GM12878 (cell line): ENCODE data around the gene AP3D1. TPM values are rescaled to one million over a fixed set of nuclear protein-coding genes. Genes with fewer than 3 reads are reported as not detected.

Experiments
- ATAC-seq: fragments of 200-7000 bp; cut with Tn5 transposase; 3 replicates; pipeline ENCODE4 v1.9.1; 2020; ENCODE audit warnings: mild to moderate bottlenecking, moderate library complexity
- BruUV-seq: library from RNA; stranded (reverse); fragments of 400-500 nt; replicated peaks from 2 replicates; lab custom pipeline; 2021; lab: Mats Ljungman, UMichigan
- CTCF ChIA-PET: fragments of 300-600 bp; sonication (Branson Sonifier 250); formaldehyde crosslinking; extraction: SDS; loops from one replicate; lab custom pipeline; 2021; ENCODE audit warnings: inconsistent platforms; lab: Yijun Ruan, JAX
- POLR2A ChIA-PET: fragments of 350-600 bp; formaldehyde crosslinking; extraction: SDS; loops from one replicate; lab custom pipeline; 2021; ENCODE audit warnings: inconsistent platforms; lab: Charles Lee
- RAD21 ChIA-PET: fragments of 300-600 bp; sonication (Branson Sonifier 250); formaldehyde crosslinking; loops from one replicate; lab custom pipeline; 2023; ENCODE audit warnings: antibody characterized with exemption; ENCODE audit not compliant: unreplicated experiment; lab: Charles Lee
- SMC1A ChIA-PET: fragments of 300-600 bp; sonication (Branson Sonifier 250); formaldehyde crosslinking; loops from one replicate; lab custom pipeline; 2023; ENCODE audit not compliant: unreplicated experiment, uncharacterized antibody; lab: Charles Lee
- DNase-seq: peaks from one replicate; pipeline ENCODE4 v3.0.0-alpha.2; 2011; ENCODE audit warnings: low read depth, low spot score
- FAIRE-seq: peaks from 3 replicates; lab custom pipeline; 2011; peaks lifted over from hg19 to GRCh38; lab: Jason Lieb, UNC
- H2AFZ ChIP-seq: 2 replicates; pipeline ENCODE4 v1.6.0; 2011; ENCODE audit warnings: low read depth, low read length, control low read depth; ENCODE audit not compliant: control insufficient read depth
- H3K27ac ChIP-seq: 2 replicates; pipeline ENCODE4 v1.5.1; 2011; ENCODE audit warnings: control low read depth; ENCODE audit not compliant: control insufficient read depth, insufficient read depth
- H3K27me3 ChIP-seq, 2 experiments: replicated peaks in 1 of 2; 2 replicates each; pipeline versions ENCODE4 v1.6.0 to v1.6.1; 2011; ENCODE audit warnings: low read length in 1 of 2; ENCODE audit not compliant: control insufficient read depth in 2 of 2, insufficient read depth in 2 of 2
- H3K36me3 ChIP-seq, 2 experiments: 2 replicates each; pipeline ENCODE4 v1.5.1; 2011; ENCODE audit warnings: low read length in 1 of 2; ENCODE audit not compliant: control insufficient read depth in 2 of 2, insufficient read depth in 2 of 2
- H3K4me1 ChIP-seq: 2 replicates; pipeline ENCODE4 v1.6.1; 2011; ENCODE audit warnings: mild to moderate bottlenecking, low read length, moderate library complexity, mixed read lengths; ENCODE audit not compliant: control insufficient read depth, insufficient read depth
- H3K4me2 ChIP-seq: 2 replicates; pipeline ENCODE4 v1.6.0; 2011; ENCODE audit warnings: control low read depth; ENCODE audit not compliant: control insufficient read depth, insufficient read depth
- H3K4me3 ChIP-seq: fragments of 200-600 bp; sonication (generic); 2 replicates; pipeline ENCODE4 v1.5.1; 2016
- H3K79me2 ChIP-seq: 2 replicates; pipeline ENCODE4 v1.6.0; 2011; ENCODE audit warnings: low read length; ENCODE audit not compliant: control insufficient read depth, insufficient read depth
- H3K9ac ChIP-seq: 2 replicates; pipeline ENCODE4 v1.8.0; 2011; ENCODE audit warnings: low read length, control low read depth, mixed read lengths; ENCODE audit not compliant: control insufficient read depth, insufficient read depth
- H3K9me3 ChIP-seq: replicated peaks from 3 replicates; pipeline ENCODE4 v1.5.1; 2011; ENCODE audit warnings: mild to moderate bottlenecking, low read length; ENCODE audit not compliant: control insufficient read depth, insufficient read depth
- H4K20me1 ChIP-seq: 2 replicates; pipeline ENCODE4 v1.6.0; 2011; ENCODE audit not compliant: control insufficient read depth, insufficient read depth
- EED ChIP-seq: sonication (generic); IDR thresholded peaks from 2 replicates; pipeline ENCODE4 v1.6.1; 2016; ENCODE audit warnings: antibody characterized with exemption, low read depth
- ETV6 ChIP-seq, 2 experiments: fragments of 450-650 bp in 1 of 2; IDR thresholded peaks in 1 of 2; conservative IDR thresholded peaks in 1 of 2; 2 replicates each; pipeline ENCODE4 v1.6.1; 2014; ENCODE audit warnings: antibody characterized with exemption in 1 of 2, borderline replicate concordance in 1 of 2, low read depth in 1 of 2, mild to moderate bottlenecking in 1 of 2, moderate library complexity in 1 of 2
- EZH2 ChIP-seq: IDR thresholded peaks from 2 replicates; pipeline ENCODE4 v1.6.1; 2012; ENCODE audit warnings: low read depth, mild to moderate bottlenecking, control low read depth, inconsistent platforms, low read length, borderline replicate concordance; ENCODE audit not compliant: control insufficient read depth
- FOXM1 ChIP-seq: IDR thresholded peaks from 2 replicates; pipeline ENCODE4 v1.6.1; 2012; ENCODE audit warnings: low read depth, mild to moderate bottlenecking, inconsistent platforms, low read length, moderate library complexity
- KAT2A ChIP-seq: conservative IDR thresholded peaks from 2 replicates; pipeline ENCODE4 v1.6.1; 2011; ENCODE audit warnings: low read depth, low read length; ENCODE audit not compliant: control insufficient read depth
- KLF5 ChIP-seq: fragments of 450-650 bp; IDR thresholded peaks from 2 replicates; pipeline ENCODE4 v1.6.1; 2014; ENCODE audit warnings: mild to moderate bottlenecking; ENCODE audit not compliant: partially characterized antibody
- PML ChIP-seq: IDR thresholded peaks from 2 replicates; pipeline ENCODE4 v1.6.1; 2012; ENCODE audit warnings: low read length, inconsistent platforms
- RAD21 ChIP-seq: IDR thresholded peaks from 2 replicates; pipeline ENCODE4 v1.6.1; 2011; ENCODE audit warnings: mild to moderate bottlenecking, low read depth, low read length, moderate library complexity; ENCODE audit not compliant: insufficient read depth
- RCOR1 ChIP-seq: conservative IDR thresholded peaks from 2 replicates; pipeline ENCODE4 v1.6.1; 2012; ENCODE audit warnings: low read depth, low read length, improper control_type of control experiment
- RUNX3 ChIP-seq: IDR thresholded peaks from 2 replicates; pipeline ENCODE4 v1.6.1; 2012; ENCODE audit warnings: low read length, inconsistent platforms
- SREBF2 ChIP-seq: IDR thresholded peaks from 2 replicates; pipeline ENCODE4 v1.6.1; 2012; ENCODE audit warnings: mild to moderate bottlenecking, low read length
- TAF1 ChIP-seq: IDR thresholded peaks from 2 replicates; pipeline ENCODE4 v1.6.1; 2011; ENCODE audit warnings: mild to moderate bottlenecking, low read depth, low read length, borderline replicate concordance
- TCF3 ChIP-seq: IDR thresholded peaks from 2 replicates; pipeline ENCODE4 v1.6.1; 2012; ENCODE audit warnings: low read depth, mild to moderate bottlenecking, low read length, borderline replicate concordance; ENCODE audit not compliant: insufficient read depth
- YBX1 ChIP-seq: fragments of 450-650 bp; IDR thresholded peaks from 2 replicates; pipeline ENCODE4 v1.6.1; 2016; ENCODE audit warnings: antibody characterized with exemption
- ZBED1 ChIP-seq: IDR thresholded peaks from 2 replicates; pipeline ENCODE4 v1.6.1; 2016; ENCODE audit warnings: borderline replicate concordance
- ZNF217 ChIP-seq: fragments of 450-650 bp; IDR thresholded peaks from 2 replicates; pipeline ENCODE4 v1.6.1; 2017; ENCODE audit warnings: antibody characterized with exemption, mild to moderate bottlenecking
- WGBS: methylation state at CpG from one replicate; pipeline ENCODE4 v1.1.6; 2016; ENCODE audit warnings: low lambda C conversion rate; ENCODE audit not compliant: insufficient replicate concordance, insufficient coverage; ENCODE audit errors: missing lambda C conversion rate; 5-methylcytosine and 5-hydroxymethylcytosine counted together
- in situ Hi-C: fragments of 300-500 bp; cut with MboI; formaldehyde crosslinking; loops from 9 replicates; pipeline ENCODE4 v1.14.3; 2018; ENCODE audit warnings: mixed read lengths
- intact Hi-C: fragments of 100-400 bp; cut with micrococcal nuclease; formaldehyde crosslinking; loops from one replicate; pipeline ENCODE4 v1.14.2; 2022; ENCODE audit not compliant: unreplicated experiment
- polyA plus RNA-seq, 11 experiments: library from polyadenylated mRNA; depleted of rRNA in 4 of 11; unstranded in 6 of 11; stranded (reverse) in 5 of 11; fragments of >200 nt; fragmentation: Nextera tagmentation in 4 of 11; fragmentation: Illumina TruSeq in 1 of 11; extraction: Ambion mirVana in 4 of 11; extraction: Trizol in 1 of 11; gene quantifications; 1 replicate in 1 of 11; 2 replicates in 10 of 11; pipeline versions ENCODE4 v1.2.1 to v1.2.3, GENCODE V29; 2011 to 2016; ENCODE audit warnings: inconsistent platforms in 2 of 11, missing spikeins in 2 of 11, low read depth in 1 of 11
- total RNA-seq, 4 experiments: library from RNA; depleted of rRNA in 3 of 4; stranded (reverse); fragments of >200 nt in 3 of 4; fragmentation: Illumina TruSeq in 1 of 4; extraction: Trizol in 1 of 4; gene quantifications; 2 replicates each; pipeline versions ENCODE4 v1.2.1 to v1.2.3, GENCODE V29; 2013 to 2021
- TF ChIP-seq, protein P1 (sequence below): fragments of 150-350 bp; IDR thresholded peaks from 2 replicates; pipeline ENCODE4 v1.6.1; 2016; ENCODE audit warnings: low read depth, low read length
- TF ChIP-seq, protein P2 (sequence below): IDR thresholded peaks from 2 replicates; pipeline ENCODE4 v1.6.1; 2012; ENCODE audit warnings: mild to moderate bottlenecking, low read depth, low read length

The AP3D1 gene
- total and polyA plus RNA-seq, 10 of the 15 experiments (the other 5 are each of a cell fraction or from before 2014, with no cell fraction given), result 1.5 to 108 (median 59.1) TPM

DNA sequence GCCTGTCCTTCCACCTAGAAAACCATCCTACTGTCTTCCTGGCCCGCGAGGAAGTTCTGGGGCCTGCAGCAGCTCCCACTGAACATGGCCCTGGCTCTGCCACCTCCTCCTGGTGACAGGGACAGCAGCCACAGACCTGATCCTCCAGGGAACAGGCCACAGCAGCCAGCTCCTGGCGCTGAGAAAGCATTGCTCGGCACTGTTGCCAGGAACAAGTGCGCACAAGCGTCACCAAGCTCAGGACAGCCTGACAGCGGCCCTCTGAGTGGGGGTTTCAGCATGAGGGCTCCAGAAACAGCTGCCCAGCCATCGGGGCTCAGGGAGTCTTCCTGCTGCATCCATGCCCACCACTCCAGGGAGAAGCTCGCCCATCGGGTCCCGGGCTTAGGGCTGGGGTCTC lies 21.9 kb downstream of the AP3D1 start (continued):
- TF ChIP-seq, protein P1, sequence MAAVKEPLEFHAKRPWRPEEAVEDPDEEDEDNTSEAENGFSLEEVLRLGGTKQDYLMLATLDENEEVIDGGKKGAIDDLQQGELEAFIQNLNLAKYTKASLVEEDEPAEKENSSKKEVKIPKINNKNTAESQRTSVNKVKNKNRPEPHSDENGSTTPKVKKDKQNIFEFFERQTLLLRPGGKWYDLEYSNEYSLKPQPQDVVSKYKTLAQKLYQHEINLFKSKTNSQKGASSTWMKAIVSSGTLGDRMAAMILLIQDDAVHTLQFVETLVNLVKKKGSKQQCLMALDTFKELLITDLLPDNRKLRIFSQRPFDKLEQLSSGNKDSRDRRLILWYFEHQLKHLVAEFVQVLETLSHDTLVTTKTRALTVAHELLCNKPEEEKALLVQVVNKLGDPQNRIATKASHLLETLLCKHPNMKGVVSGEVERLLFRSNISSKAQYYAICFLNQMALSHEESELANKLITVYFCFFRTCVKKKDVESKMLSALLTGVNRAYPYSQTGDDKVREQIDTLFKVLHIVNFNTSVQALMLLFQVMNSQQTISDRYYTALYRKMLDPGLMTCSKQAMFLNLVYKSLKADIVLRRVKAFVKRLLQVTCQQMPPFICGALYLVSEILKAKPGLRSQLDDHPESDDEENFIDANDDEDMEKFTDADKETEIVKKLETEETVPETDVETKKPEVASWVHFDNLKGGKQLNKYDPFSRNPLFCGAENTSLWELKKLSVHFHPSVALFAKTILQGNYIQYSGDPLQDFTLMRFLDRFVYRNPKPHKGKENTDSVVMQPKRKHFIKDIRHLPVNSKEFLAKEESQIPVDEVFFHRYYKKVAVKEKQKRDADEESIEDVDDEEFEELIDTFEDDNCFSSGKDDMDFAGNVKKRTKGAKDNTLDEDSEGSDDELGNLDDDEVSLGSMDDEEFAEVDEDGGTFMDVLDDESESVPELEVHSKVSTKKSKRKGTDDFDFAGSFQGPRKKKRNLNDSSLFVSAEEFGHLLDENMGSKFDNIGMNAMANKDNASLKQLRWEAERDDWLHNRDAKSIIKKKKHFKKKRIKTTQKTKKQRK, result no peak
- TF ChIP-seq ZNF217 (no peak), RCOR1 (no peak), KAT2A (no peak), EED (no peak), KLF5 (no peak)

DNA sequence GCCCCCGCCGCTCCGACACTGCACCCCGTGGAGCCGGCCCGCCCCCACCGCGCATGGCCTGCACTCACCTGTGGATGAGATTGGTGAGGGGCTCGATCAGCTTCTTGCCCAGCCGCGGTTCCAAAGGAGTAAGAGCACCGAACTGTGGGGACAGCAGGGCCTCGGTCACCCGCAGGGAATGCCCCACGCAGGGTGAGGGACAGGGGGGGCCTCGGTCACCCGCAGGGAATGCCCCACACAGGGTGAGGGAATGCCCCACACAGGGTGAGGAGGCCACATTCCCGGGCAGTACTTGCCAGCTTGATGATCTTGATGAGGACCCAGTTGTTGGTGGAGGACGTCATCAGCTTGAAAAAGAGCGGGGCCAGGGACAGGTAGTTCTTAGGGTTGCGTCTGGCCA lies 22.3 kb downstream of the AP3D1 start:
- intact Hi-C loops, result no loop called here
- no peaks in the 10 kb centered on the region for H4K20me1 ChIP-seq
- CTCF ChIA-PET, result no interaction called here

More for the DNA sequence above, 22.3 kb downstream of the AP3D1 start:
- no TSS peak for BruUV-seq
- FAIRE-seq (no peak), ATAC-seq (no peak), DNase-seq (no peak)
- H3K9me3 ChIP-seq, result no peaks in the 10 kb centered on the region
- H2AFZ ChIP-seq, result no peak overlapping the region
- ChIA-PET SMC1A (no interaction called here), RAD21 (no interaction called here), POLR2A (no interaction called here)
- no peak overlapping the region for H3K9ac ChIP-seq
- H3K79me2 ChIP-seq, result no peaks in the 10 kb centered on the region; the same call in 1 of the 2 replicates
- H3K4me3 ChIP-seq, result no peak overlapping the region
- H3K4me1 ChIP-seq, result no peaks in the 10 kb centered on the region
- in situ Hi-C loops, result no loop called here
- TF ChIP-seq, protein P2, sequence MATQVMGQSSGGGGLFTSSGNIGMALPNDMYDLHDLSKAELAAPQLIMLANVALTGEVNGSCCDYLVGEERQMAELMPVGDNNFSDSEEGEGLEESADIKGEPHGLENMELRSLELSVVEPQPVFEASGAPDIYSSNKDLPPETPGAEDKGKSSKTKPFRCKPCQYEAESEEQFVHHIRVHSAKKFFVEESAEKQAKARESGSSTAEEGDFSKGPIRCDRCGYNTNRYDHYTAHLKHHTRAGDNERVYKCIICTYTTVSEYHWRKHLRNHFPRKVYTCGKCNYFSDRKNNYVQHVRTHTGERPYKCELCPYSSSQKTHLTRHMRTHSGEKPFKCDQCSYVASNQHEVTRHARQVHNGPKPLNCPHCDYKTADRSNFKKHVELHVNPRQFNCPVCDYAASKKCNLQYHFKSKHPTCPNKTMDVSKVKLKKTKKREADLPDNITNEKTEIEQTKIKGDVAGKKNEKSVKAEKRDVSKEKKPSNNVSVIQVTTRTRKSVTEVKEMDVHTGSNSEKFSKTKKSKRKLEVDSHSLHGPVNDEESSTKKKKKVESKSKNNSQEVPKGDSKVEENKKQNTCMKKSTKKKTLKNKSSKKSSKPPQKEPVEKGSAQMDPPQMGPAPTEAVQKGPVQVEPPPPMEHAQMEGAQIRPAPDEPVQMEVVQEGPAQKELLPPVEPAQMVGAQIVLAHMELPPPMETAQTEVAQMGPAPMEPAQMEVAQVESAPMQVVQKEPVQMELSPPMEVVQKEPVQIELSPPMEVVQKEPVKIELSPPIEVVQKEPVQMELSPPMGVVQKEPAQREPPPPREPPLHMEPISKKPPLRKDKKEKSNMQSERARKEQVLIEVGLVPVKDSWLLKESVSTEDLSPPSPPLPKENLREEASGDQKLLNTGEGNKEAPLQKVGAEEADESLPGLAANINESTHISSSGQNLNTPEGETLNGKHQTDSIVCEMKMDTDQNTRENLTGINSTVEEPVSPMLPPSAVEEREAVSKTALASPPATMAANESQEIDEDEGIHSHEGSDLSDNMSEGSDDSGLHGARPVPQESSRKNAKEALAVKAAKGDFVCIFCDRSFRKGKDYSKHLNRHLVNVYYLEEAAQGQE, result no peak
- TF ChIP-seq ZBED1 (no peak), SREBF2 (no peak), FOXM1 (no peak), KAT2A (no peak), EZH2 (no peak), RAD21 (no peak), YBX1 (no peak), RUNX3 (no peak), TAF1 (no peak), ETV6 (conservative IDR thresholded peaks at IDR 0.05 in 1 of 2, IDR thresholded peaks at IDR 0.05 in 1 of 2; ENCODE audit: borderline replicate concordance in 1 of 2, low read depth in 1 of 2) (no peak), TCF3 (no peak), PML (no peak)
- no peaks in the 10 kb centered on the region for H3K27me3 ChIP-seq
- H3K36me3 ChIP-seq, result peaks cover 18 to 48% of the 10 kb centered on the region in 2 experiments; a peak in 3 of 4 replicates
- no peak overlapping the region for H3K27ac ChIP-seq
- no peak overlapping the region for H3K4me2 ChIP-seq
- 91% methylated on average over 14 of the region's 21 CpGs for WGBS
